HG02763 (cell line): Measurements from ENCODE around the gene CLK3.
A peak's percentile ranks its signal among the peaks of the same experiment; 100 is the strongest.
"Not testable (repeated sequence)": the region's sequence is repeated elsewhere in the genome, so short reads cannot be mapped to it uniquely, and the experiment has no call there.

Source experiments
- ATAC-seq: cut with Tn5 transposase; IDR thresholded peaks from one replicate; pipeline ENCODE4 v1.9.1; 2021; ENCODE audit warnings: mild to moderate bottlenecking, moderate library complexity; ENCODE audit not compliant: unreplicated experiment

Gene CLK3

DNA sequence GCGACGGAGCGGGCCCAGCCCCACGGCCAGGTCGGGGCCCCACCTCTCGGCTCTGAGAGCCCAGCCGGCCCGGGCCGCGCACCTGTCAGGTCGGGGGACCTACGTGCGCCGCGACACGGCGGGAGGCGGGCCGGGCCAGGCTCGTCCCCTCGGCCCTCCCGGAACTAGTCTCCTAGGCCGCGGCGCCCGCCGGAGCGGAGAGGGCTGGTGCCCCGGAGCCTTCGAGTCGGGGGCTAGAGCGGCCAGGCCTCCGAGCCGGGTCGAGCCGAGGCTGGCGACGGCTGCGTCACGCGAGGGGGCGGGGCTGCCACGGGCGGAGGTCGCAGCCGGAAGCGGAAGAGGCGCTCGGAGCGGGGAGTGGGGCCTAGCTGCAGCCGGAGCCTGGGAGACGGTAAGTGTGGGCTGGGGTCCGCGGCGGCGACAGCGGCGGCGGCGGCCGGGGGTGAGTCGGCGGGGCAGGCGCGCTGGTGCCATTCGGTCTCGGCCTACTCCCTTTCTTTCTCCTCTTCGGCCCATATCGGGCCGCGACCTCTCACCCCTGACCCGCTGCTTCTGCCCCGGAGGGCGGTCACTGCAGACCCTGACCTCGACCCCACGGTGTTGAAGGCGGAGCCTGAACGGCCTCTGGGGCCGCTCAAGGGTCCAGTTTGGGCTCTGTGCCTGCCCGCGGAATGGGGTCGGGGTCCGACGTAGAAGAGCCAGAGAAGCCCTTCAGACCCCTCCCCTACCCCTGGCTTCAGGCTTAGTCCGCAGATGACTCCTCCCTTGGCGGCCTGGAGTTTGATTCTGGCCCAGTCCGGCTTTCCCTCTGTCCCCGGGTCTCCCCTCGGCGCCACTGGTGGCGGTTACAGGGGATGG lies at the start of gene CLK3:
Gene CLK3 (plus strand): TSS at position 329 of the 858 bp plus-strand sequence. CDS start 3,361 bp downstream, outside the sequence.
- peak; percentile 77 for ATAC-seq

DNA sequence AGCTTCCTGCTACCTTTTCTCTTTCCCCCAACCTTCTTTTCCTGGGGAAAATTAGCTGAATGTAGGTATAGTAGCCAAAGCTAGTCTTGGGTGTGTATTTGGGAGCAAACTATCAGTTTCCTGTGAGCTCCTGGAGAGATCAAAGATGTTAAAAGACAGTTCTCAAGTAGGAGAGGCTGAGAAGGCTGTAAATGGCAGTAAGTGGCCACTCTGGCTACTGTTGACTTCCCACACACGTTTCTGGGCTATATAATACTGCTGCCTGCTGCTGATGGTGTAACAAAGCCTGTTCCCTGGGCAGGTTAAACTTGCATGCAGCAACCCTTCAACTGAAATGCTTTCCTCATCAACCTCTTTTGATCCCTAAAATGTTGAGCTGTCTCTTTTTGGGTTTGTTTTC lies 47.0 kb upstream of the CLK3 start:
- ATAC-seq = no peak

DNA sequence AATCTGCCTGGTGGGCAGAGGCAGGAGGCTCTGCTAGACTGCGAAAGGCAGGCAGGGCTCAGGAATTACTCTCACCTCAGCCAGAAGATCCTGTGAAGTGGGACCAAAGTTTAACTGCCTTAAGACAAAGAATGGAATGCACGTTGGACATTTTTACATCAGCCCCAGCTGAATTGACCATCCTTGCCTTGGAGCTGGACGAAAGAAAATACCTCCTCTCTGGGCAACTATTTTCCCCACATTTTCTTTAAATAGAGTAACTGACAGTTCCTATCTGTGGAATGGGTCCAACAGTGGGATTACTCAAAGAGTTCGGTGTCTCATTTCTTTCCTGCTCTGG lies 45.9 kb upstream of the CLK3 start:
- ATAC-seq = no peak

DNA sequence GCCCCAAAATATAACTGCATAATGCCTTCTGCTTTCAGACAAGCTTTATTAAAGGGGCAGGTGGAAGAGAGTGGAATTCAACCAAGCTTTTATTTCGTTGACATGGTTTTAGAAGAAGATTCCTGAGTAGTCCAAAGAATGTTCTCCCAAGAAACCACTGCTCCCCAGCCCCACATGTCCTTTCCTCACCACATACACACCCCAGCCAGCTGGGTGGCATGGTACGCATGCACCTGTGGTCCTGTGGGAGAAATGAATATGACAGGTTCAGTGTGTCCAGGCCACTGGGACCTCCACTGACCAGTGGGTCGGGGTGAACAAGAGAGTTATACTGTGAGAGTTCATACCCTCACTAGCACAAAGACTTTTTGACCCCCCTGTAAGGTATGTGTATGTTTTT lies 44.4 kb upstream of the CLK3 start:
- no peak for ATAC-seq

DNA sequence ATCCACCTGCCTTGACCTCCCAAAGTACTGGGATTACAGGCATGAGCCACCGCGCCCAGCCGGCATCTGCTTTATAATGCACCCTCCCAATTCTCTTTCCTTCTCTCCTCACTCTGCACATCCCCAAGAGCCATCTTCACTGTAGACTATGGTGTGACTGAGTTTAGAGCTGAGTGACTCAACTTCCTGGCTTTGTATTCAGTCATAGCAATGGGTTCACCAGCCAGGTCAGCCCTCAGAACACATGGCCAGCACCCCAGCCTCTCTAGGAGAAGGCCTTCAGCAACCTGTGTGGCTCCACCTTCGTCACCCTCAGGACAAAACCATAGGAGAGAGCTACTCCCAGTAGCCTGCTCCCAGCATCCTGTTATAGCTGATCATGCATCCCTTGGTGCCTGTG lies 41.6 kb upstream of the CLK3 start:
- no peak for ATAC-seq

DNA sequence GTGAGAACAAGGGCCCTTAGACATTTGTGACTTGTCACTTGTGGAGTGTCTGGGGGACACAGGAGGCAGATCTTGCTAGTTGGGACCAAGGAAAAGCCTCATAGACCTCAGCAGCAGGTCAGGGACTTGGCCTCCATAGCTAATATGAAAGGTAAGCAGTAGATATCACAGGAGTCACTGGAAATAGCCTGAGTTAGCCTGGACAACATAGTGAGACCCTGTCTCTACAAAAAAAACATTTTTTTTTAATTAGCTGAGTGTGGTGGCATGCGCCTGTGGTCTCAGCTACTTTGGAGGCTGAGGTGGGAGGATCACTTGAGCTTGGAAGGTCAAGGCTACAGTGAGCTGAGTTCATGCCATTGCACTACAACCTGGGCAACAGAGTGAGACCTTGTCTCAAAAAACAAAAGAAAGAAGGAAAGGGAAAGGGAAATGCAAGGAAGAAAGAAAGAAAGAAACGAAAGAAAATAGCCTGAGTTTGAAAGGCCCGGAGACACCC lies 37.1 kb upstream of the CLK3 start:
- no peak for ATAC-seq

DNA sequence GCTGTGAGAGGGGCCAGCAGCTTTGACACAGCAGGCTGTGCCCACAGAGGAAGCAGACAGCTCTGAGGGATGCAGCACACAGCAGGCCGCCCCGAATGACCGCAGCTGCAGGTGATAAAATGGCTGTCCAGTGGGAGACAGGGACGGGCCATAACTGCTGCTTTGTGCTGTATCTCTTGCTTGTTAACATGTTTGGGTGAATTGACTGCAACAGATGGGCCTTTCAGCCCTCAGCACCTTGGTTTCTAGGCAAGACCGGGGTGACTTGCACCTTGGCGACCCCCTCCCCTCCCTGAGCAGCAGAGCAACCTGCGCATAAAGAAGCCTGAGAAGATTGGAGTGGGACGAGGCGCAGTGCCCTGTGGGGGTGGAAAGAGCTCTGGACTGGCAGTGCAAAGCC lies 36.6 kb upstream of the CLK3 start:
- no peak for ATAC-seq

DNA sequence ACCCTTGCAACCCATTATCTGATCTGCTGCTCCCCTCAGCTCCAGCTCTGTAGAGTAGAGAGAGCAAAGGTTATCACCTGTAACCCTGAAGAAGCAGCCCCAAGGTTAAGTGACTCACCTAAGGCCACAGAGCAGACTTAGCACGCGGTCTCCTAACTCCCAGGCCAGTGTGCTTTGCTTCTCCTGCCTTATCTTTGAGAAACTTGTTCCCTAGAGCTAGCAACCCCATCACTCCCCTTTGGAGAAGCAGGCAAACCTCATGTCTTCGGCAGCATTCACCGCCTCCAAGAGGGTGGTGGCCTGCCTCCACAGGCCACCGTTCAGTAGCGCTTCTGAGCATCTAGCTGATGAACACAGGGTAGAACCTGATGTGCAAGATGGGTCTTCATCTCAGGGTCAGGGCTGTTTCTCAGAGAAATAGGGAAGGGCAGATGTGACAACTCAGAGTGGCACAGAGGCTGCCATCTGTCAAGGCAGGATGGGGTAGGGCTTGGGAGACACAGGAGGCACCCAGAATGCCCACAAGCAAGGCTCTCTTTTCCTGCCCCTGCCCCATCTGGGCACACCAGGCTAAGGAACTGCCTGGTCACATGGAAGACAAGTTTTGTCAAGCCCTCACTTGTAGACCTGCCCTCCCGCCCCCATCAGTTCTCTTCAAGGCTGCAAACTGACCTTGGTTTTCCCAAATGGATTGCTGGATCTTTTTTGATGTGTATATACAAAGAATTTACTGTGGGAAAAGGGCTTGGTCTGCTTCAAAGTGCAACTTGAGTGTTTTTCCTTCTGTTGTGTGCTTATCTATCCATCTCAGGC lies 34.9 kb upstream of the CLK3 start:
- no peak for ATAC-seq

DNA sequence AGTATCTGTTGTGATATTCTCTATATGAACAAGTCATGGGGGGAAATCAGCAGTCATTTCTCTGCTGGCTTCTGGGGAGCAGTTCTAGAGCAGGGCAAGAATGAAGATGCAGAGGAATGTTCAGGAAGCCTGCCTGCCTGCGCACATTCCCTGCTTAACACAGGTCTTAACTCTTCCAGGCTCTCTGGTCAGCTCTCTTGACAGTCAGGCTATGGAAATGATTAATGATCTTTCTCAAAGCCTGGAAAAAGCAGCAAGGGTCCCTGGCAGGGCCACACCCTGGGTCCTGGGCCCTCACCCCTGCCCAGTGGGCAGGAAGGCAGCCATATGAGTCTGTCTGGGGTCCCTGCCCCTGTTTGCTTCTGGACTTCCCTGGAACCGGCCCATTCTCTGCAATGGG lies 31.4 kb upstream of the CLK3 start:
- no peak for ATAC-seq

DNA sequence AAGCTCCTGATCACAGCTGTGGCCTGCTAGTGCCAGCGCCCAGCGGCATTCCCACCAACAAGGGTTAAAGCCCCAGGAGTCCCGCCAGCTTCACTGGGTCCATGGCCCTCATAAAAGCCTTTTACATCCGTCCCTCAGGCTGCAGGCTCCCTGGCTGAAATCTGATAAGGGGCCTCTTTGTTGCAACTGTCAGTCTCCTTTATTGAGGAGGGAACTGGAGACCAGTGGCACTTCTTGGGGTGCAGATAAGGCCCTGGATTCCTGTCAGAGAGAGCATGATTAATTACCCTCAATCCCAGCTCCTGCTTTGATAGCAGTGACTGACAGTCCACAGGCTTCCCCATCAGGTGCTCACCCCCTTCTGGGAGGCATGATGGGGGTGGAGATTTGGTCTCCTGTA lies 30.9 kb upstream of the CLK3 start:
- ATAC-seq = no peak

DNA sequence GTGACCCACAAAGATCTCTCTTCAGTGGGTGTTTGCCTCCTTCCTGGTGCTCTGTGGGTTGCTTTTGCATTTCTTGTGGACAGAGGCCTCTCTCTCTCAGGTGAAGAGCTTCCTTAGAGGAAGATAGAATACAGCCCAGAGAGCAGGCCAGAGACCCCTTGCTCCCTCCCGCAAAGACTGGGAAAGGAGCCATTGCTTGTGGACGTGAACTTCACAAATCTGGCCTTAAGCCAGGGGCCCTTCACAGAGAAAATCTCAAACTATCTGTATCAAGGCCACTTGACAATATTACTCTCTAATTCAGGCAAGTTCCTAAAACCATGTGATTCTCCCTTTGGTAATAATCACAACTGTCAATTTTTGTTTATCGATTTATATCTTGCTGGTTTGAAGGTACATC lies 30.4 kb upstream of the CLK3 start:
- ATAC-seq = no peak

DNA sequence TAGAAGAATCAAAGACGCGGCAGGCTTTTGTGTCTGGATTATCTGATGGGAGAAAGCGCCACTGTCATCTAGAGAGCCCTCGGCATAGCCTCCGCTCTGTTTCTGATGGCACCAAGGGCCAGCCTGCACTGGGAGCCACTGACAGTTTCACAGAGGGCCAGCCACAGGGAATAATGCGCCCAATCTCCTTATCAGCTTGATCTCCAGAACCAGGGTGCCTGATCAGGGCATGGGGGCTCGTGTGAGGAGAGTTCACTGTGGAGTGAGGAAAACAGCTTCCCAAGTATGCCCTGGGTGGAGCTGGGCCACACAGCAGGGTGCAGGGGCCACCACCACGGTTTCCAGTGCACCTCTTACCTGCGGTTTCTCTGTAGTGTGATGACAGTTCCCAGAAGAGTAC lies 29.8 kb upstream of the CLK3 start:
- ATAC-seq = no peak

DNA sequence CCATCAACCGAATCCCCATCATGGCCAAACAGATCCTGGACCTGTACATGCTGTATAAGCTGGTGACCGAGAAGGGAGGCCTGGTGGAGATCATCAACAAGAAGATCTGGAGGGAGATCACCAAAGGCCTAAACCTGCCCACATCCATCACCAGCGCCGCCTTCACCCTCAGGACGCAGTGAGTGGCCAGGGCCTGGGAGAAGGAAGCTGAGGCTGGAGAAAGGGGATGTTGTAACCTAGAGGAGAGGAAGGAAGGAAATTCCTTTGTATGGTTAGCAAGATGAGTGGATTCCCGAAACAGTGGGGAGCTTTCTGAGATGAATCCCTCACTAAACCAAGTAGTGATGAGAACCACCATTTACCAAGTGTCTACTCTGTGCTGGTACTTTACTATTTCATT lies 25.8 kb upstream of the CLK3 start:
- no peak for ATAC-seq

DNA sequence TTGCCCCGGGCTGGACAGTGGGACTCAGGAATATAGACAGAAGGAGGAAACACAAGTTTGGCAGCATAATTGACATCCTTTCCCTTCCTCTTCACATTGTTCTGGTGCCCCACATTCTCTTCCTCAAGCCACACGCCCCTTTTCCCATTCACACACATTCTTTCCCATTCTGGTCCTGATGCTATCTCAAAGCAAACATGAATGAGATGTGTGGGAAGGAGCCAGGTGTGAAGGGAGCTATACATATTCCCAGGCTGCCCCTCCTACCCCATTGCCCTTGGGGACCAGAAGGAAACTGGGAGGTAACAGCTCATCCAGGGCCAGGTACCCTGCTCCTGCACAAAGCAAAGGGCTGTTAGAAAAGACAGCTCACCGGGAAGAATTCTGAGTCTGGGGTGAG lies 23.4 kb upstream of the CLK3 start:
- ATAC-seq = no peak

DNA sequence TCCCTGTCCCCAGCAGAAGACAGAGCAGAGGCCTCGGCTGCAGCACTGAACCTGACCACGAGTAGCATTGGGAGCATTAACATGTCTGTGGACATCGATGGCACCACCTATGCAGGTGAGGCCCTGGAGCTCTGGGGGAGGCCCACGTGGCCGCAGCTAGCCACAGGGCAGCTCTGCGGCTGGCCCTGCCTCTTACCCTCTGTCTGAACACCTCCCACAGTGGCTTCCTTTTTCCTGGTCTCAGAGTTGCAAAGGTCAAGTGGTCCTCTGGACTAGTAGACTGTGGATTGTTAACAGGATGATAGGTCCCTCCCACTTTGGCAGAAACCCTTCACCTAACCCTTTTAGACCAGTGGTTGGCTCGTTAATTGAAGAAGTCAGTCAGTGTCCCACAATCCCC lies 22.5 kb upstream of the CLK3 start:
- ATAC-seq = no peak

DNA sequence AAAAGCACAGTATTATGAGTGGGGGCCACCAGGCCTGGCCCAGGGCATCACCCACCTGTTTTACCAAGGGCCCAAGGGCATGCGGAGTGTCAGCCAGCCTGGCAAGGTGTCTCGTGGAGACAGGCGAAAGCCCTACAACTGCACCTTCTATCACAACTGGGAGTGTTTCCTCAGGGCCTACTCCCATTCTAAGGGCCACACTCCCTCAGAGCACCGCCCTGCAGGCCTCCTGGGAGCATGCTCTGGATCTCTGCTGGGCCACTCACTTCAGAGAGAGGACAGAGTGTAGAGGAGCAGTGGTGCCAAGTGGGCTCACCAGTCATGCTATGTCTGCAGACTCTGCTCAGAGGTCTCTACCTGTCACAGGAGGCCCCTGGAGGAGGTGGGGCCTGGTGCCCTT lies 21.2 kb upstream of the CLK3 start:
- no peak for ATAC-seq

DNA sequence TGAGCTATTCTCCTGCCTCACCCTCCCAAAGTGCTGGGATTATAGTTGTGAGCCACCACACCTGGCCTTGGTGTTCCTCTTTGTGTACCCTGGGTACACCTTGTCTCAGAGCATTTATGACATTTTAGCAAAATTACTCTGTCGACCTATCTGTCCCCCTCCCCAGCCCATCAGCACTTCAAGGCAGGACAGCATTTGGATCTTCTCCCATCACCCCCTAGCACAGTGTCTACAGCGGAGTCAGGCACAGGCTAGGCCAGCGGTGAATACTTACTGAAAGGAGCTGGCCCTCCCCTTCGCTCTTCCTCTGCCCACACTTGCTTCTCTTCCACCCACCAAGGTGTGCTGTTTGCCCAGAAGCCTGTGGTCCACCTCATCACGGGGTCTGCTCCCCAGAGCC lies 20.4 kb upstream of the CLK3 start:
- ATAC-seq = no peak

DNA sequence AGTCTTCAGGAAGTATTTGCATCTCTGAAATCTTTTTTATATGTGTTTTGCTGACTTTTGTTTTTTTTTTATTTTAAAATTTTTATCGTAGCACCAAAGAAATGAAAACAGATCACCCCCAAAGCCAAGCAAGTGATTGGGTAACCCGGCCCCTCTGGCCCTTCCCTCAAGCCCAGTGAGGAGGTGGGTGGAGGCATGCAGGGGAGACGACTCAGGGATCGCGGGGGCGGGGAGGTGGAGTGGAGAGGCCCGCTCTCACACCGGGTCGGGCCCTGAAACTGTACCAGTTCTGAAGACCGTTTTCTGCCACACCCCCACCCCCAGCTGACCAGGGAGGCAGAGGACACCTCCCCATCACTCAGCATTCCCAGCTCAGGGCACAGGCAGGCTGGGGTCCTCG lies 18.9 kb upstream of the CLK3 start:
- ATAC-seq = not testable (repeated sequence)

DNA sequence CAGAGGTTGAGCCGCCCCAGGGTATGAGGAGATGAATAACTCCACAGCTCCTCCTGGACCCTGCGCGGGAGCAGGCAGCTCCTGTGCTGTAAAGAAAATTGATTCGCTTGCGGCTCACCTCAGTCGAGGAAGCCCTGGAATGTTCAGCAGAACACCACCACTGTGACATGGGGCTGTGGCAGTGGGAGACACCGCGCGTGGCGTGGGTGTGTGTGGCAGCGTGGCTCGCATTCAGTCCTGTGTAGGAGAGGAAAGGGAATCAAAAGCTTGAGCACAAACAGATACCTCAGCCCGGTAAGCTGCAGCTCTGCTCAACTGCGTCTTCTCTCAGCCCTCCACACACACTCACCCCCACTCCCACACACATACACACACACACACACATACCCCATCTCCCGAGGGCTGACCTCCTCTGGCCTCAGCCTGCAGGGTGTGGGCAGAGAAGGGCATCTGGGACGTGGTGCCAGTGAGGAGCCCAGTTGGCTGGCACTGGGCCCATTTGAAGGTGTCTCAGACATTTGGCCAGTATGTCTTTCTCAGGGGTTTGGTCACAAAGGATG lies 18.4 kb upstream of the CLK3 start:
- not testable (repeated sequence) for ATAC-seq

DNA sequence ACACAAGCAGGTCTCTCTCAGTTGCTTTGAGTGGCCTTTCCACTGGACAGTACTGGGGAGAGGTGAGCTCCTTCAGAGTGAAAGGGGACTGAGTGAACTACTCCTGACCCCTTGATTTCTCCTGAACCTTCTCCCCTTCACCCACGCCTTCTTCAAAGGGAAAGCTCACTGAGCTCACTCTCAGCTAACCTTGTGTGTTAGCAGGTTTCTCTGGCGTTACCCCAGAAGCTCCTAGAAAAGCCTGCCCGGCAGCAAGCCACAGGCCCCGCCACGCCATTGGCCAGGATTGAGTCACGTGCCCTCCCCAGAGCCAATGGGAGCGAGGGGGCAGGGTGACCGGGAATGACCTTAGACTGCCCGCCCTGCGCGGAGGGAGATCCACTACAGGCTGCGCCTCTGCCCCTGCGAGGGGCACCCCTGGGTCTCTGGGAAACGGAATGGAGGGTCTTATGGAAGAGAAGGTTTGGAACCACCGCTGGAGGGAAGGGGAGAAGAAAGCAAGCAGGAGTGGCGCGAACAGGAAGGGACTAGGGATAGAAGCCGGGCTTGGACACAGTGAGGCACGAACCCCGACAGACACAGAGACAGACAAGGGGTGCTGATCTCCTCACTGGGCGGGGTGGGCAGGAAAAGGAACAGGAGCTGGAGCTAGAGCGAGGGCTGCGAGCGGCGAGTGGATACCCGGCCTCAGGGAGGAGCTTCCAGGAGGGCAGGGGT lies 17.4 kb upstream of the CLK3 start:
- peak; percentile 85 for ATAC-seq

DNA sequence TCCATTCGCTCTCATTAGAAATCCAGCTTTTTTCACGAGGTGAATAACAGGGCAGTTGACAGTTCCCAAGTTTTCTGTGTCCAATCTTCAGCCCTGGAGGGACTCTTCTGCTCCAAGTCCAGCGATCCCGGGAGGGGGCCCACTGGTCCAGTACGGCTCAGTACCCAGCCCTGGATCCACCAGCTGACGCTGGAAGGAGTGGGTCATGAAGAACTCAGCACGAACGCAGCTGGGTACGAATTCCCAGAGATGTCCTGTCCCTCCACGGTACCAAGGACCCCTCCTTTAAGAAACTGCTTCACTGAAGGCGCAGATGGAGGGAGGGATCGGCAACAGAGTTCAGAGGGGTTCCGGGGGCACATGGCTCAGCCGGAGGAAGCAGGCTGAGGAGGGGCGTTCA lies 16.5 kb upstream of the CLK3 start:
- no peak for ATAC-seq
